WTC11 (cell line): ENCODE results near the gene NR0B2. TPM values are rescaled to one million over a fixed set of nuclear protein-coding genes. Genes with fewer than 3 reads are reported as not detected.

Experiments
- ATAC-seq: fragments of 200-7000 bp; cut with Tn5 transposase; 2 replicates; pipeline ENCODE4 v1.10.0; 2021; ENCODE audit warnings: mild to moderate bottlenecking, moderate library complexity
- CTCF ChIA-PET: fragments of 300-600 bp; sonication (Branson Sonifier 250); formaldehyde crosslinking; loops from one replicate; lab custom pipeline; 2021; ENCODE audit warnings: antibody characterized with exemption; lab: Charles Lee
- POLR2A ChIA-PET: fragments of 350-600 bp; sonication (Branson Sonifier 250); formaldehyde crosslinking; loops from one replicate; lab custom pipeline; 2021; ENCODE audit warnings: antibody characterized with exemption; lab: Charles Lee
- DNase-seq: peaks from one replicate; pipeline ENCODE4 v3.0.0; 2021; ENCODE audit warnings: low spot score
- H3K27ac Mint-ChIP-seq: 2 replicates; pipeline ENCODE4 v1.8.0; 2021; ENCODE audit warnings: mixed read lengths
- H3K27me3 Mint-ChIP-seq: 2 replicates; pipeline ENCODE4 v1.8.0; 2021; ENCODE audit warnings: low read depth, mild to moderate bottlenecking, moderate library complexity, mixed read lengths
- H3K36me3 Mint-ChIP-seq: 2 replicates; pipeline ENCODE4 v1.8.0; 2021; ENCODE audit warnings: mixed read lengths
- H3K4me1 Mint-ChIP-seq: 2 replicates; pipeline ENCODE4 v1.8.0; 2022; ENCODE audit warnings: mixed read lengths
- H3K4me3 Mint-ChIP-seq: 2 replicates; pipeline ENCODE4 v1.8.0; 2021; ENCODE audit warnings: mild to moderate bottlenecking, moderate library complexity, mixed read lengths
- H3K9me3 Mint-ChIP-seq: 2 replicates; pipeline ENCODE4 v1.8.0; 2021; ENCODE audit warnings: mixed read lengths
- CREB1 ChIP-seq: sonication (generic); formaldehyde crosslinking; IDR thresholded peaks from 2 replicates; pipeline ENCODE4 v1.8.0; 2023; ENCODE audit warnings: mild to moderate bottlenecking, missing genetic modification reagents
- E2F5 ChIP-seq: sonication (generic); formaldehyde crosslinking; IDR thresholded peaks from 2 replicates; pipeline ENCODE4 v1.8.1; 2022; ENCODE audit warnings: mild to moderate bottlenecking, moderate library complexity, missing genetic modification reagents
- EMX1 ChIP-seq: fragments of 250-450 bp; sonication (Bioruptor Pico); IDR thresholded peaks from 2 replicates; pipeline ENCODE4 v1.8.0; 2021; ENCODE audit warnings: mild to moderate bottlenecking
- ERG ChIP-seq: fragments of 250-450 bp; sonication (Bioruptor Pico); IDR thresholded peaks from 2 replicates; pipeline ENCODE4 v1.8.0; 2021; ENCODE audit warnings: mild to moderate bottlenecking
- GABPB1 ChIP-seq: sonication (generic); formaldehyde crosslinking; IDR thresholded peaks from 2 replicates; pipeline ENCODE4 v1.8.1; 2023; ENCODE audit warnings: mild to moderate bottlenecking, missing genetic modification reagents
- JAZF1 ChIP-seq: fragments of 250-450 bp; sonication (Bioruptor Pico); IDR thresholded peaks from 2 replicates; pipeline ENCODE4 v1.9.0; 2021; ENCODE audit warnings: moderate library complexity, mild to moderate bottlenecking, inconsistent platforms
- JUN ChIP-seq: sonication (generic); formaldehyde crosslinking; IDR thresholded peaks from 2 replicates; pipeline ENCODE4 v1.8.0; 2023; ENCODE audit warnings: mild to moderate bottlenecking, missing genetic modification reagents
- MAX ChIP-seq: sonication (generic); formaldehyde crosslinking; IDR thresholded peaks from 2 replicates; pipeline ENCODE4 v1.8.0; 2022; ENCODE audit warnings: mild to moderate bottlenecking, missing genetic modification reagents
- MXD4 ChIP-seq: fragments of 250-450 bp; sonication (Bioruptor Pico); IDR thresholded peaks from 2 replicates; pipeline ENCODE4 v1.8.0; 2021; ENCODE audit warnings: mild to moderate bottlenecking, moderate library complexity, borderline replicate concordance
- MYBL2 ChIP-seq: sonication (generic); formaldehyde crosslinking; IDR thresholded peaks from 2 replicates; pipeline ENCODE4 v1.8.1; 2023; ENCODE audit warnings: mild to moderate bottlenecking, moderate library complexity, missing genetic modification reagents
- NR1H2 ChIP-seq: sonication (generic); formaldehyde crosslinking; IDR thresholded peaks from 2 replicates; pipeline ENCODE4 v1.9.0; 2021; ENCODE audit warnings: mild to moderate bottlenecking, moderate library complexity, missing genetic modification reagents
- NR3C1 ChIP-seq: sonication (generic); formaldehyde crosslinking; conservative IDR thresholded peaks from 2 replicates; pipeline ENCODE4 v1.8.1; 2023; ENCODE audit warnings: low read depth, mild to moderate bottlenecking, missing genetic modification reagents
- PRDM15 ChIP-seq: sonication (generic); formaldehyde crosslinking; IDR thresholded peaks from 2 replicates; pipeline ENCODE4 v1.8.0; 2022; ENCODE audit warnings: missing genetic modification reagents
- SMAD3 ChIP-seq: sonication (generic); formaldehyde crosslinking; IDR thresholded peaks from 2 replicates; pipeline ENCODE4 v1.8.0; 2022; ENCODE audit warnings: missing genetic modification reagents, mild to moderate bottlenecking, borderline replicate concordance
- SOX15 ChIP-seq: fragments of 250-450 bp; sonication (Bioruptor Pico); IDR thresholded peaks from 2 replicates; pipeline ENCODE4 v1.9.0; 2021; ENCODE audit warnings: mild to moderate bottlenecking
- STAT6 ChIP-seq: sonication (generic); formaldehyde crosslinking; conservative IDR thresholded peaks from 2 replicates; pipeline ENCODE4 v1.8.1; 2023; ENCODE audit warnings: mild to moderate bottlenecking, low read depth, missing genetic modification reagents, moderate library complexity
- TEAD1 ChIP-seq: sonication (generic); formaldehyde crosslinking; IDR thresholded peaks from 2 replicates; pipeline ENCODE4 v1.8.0; 2022; ENCODE audit warnings: mild to moderate bottlenecking, missing genetic modification reagents
- TEAD4 ChIP-seq: sonication (generic); formaldehyde crosslinking; IDR thresholded peaks from 2 replicates; pipeline ENCODE4 v1.8.0; 2022; ENCODE audit warnings: mild to moderate bottlenecking, missing genetic modification reagents
- USF2 ChIP-seq: sonication (generic); formaldehyde crosslinking; IDR thresholded peaks from 2 replicates; pipeline ENCODE4 v1.8.1; 2023; ENCODE audit warnings: mild to moderate bottlenecking, missing genetic modification reagents, moderate library complexity
- ZNF219 ChIP-seq: sonication (generic); formaldehyde crosslinking; IDR thresholded peaks from 2 replicates; pipeline ENCODE4 v1.8.0; 2023; ENCODE audit warnings: missing genetic modification reagents, mild to moderate bottlenecking, borderline replicate concordance
- ZNF317 ChIP-seq: sonication (generic); formaldehyde crosslinking; IDR thresholded peaks from 2 replicates; pipeline ENCODE4 v1.8.1; 2023; ENCODE audit warnings: low read depth, mild to moderate bottlenecking, moderate library complexity, missing genetic modification reagents, borderline replicate concordance
- total RNA-seq: library from RNA; stranded (reverse); gene quantifications from 3 replicates; pipeline ENCODE4 v1.2.3, GENCODE V29; 2021

NR0B2 gene
- total RNA-seq, 1 experiment from 2014 or later, result not detected

GRCh38 chr1:26951821-26952497 is 38.2 kb upstream of the NR0B2 start (continued):
- TF ChIP-seq PRDM15 (CRISPR knock-in tag) (no peak), STAT6 (CRISPR knock-in tag) (no peak), ERG (CRISPR knock-in tag) (no peak), CREB1 (CRISPR knock-in tag) (no peak), SOX15 (CRISPR knock-in tag) (no peak), JUN (CRISPR knock-in tag) (no peak), ZNF219 (CRISPR knock-in tag) (no peak), ZNF317 (CRISPR knock-in tag) (no peak), EMX1 (no peak), MYBL2 (CRISPR knock-in tag) (no peak)

GRCh38 chr1:26951216-26951615 is 37.4 kb upstream of the NR0B2 start:
- no peak overlapping the region for H3K4me3 Mint-ChIP-seq
- H3K36me3 Mint-ChIP-seq, result peaks cover 22% of the 10 kb centered on the region
- H3K4me1 Mint-ChIP-seq, result no peaks in the 10 kb centered on the region
- ChIA-PET POLR2A (no interaction called here), CTCF (interaction anchor here (0.5 to 1.0 kb wide), 2 partner anchors 9 to 16 kb away, joined by 3 read pairs; partner anchors contain the start of gene KDF1)
- 0 out of 2 replicates have a peak overlapping the region, but pooled peaks have one; percentile 24 for H3K27ac Mint-ChIP-seq
- H3K9me3 Mint-ChIP-seq, result peaks cover 2% of the 10 kb centered on the region
- ATAC-seq (no peak), DNase-seq (no peak)
- no peaks in the 10 kb centered on the region for H3K27me3 Mint-ChIP-seq
- TF ChIP-seq USF2 (CRISPR knock-in tag) (no peak), MXD4 (CRISPR knock-in tag) (no peak), GABPB1 (CRISPR knock-in tag) (no peak), TEAD1 (CRISPR knock-in tag) (no peak), ERG (CRISPR knock-in tag) (no peak), TEAD4 (CRISPR knock-in tag) (no peak), NR3C1 (CRISPR knock-in tag) (no peak), E2F5 (CRISPR knock-in tag) (no peak), PRDM15 (CRISPR knock-in tag) (no peak), MAX (CRISPR knock-in tag) (no peak), JAZF1 (CRISPR knock-in tag) (no peak), NR1H2 (CRISPR knock-in tag) (no peak), SMAD3 (CRISPR knock-in tag) (no peak)
